PC-9 (cell line): ENCODE measurements around the gene OSM.

Experiments
- EZH2 ChIP-seq: fragments of 200-600 bp; sonication (generic); IDR thresholded peaks from 2 replicates; pipeline ENCODE4 v1.8.0; 2017; ENCODE audit warnings: antibody characterized with exemption, low read depth
- TF ChIP-seq, protein P1 (sequence below): fragments of 200-600 bp; sonication (generic); conservative IDR thresholded peaks from 2 replicates; pipeline ENCODE4 v1.6.1; 2017; ENCODE audit warnings: mixed run types, antibody characterized with exemption, mild to moderate bottlenecking, moderate library complexity

DNA sequence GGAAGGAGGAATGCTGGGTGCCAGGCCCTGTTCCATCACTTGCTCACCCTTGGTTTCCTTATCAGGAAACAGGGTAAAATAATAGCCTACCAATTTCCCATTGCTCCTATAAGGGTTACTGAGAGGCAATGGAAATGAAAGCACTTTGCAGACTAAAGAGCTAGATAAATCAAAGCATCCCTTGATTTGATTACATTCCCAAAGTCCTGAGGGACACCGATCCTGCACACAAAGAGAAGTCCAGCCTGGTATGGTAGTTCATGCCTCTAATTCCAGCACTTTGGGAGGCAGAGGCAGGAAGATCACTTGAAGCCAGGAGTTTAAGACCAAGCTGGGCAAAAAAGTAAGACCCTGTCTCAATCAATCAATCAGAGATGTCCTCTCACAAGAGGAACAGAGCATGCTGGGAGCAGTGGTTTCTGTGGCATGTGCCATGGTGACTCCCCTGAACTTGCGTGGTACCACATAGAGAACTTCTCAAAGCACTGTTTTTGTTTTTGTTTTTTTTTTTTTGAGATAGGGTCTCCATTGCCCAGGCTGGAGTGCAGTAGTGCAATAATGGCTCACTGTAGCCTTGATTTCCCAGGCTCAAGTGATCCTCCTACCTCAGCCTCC is 49.4 kb upstream of the OSM start:
- TF ChIP-seq, protein P1, sequence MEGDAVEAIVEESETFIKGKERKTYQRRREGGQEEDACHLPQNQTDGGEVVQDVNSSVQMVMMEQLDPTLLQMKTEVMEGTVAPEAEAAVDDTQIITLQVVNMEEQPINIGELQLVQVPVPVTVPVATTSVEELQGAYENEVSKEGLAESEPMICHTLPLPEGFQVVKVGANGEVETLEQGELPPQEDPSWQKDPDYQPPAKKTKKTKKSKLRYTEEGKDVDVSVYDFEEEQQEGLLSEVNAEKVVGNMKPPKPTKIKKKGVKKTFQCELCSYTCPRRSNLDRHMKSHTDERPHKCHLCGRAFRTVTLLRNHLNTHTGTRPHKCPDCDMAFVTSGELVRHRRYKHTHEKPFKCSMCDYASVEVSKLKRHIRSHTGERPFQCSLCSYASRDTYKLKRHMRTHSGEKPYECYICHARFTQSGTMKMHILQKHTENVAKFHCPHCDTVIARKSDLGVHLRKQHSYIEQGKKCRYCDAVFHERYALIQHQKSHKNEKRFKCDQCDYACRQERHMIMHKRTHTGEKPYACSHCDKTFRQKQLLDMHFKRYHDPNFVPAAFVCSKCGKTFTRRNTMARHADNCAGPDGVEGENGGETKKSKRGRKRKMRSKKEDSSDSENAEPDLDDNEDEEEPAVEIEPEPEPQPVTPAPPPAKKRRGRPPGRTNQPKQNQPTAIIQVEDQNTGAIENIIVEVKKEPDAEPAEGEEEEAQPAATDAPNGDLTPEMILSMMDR: no peak
- TF ChIP-seq EZH2: no peak
